A549 (cell line): ENCODE data around the gene PRDM2.

Source experiments
- CTCF ChIP-seq: fragments of >200 bp; sonication (Bioruptor Twin); formaldehyde crosslinking; IDR thresholded peaks from 3 replicates; pipeline ENCODE4 v1.5.1; 2016
- MAX ChIP-seq: IDR thresholded peaks from 2 replicates; pipeline ENCODE4 v1.6.1; 2012
- POLR2A ChIP-seq: IDR thresholded peaks from 2 replicates; pipeline ENCODE4 v1.6.1; 2012; ENCODE audit warnings: mild to moderate bottlenecking, low read length
- POLR2AphosphoS2 ChIP-seq: conservative IDR thresholded peaks from 2 replicates; pipeline ENCODE4 v1.6.1; 2012; ENCODE audit warnings: low read length, improper control_type of control experiment, inconsistent platforms

GRCh38 chr1:13806108-13806507 lies 106.1 kb downstream of the PRDM2 start:
- no peak for TF ChIP-seq MAX
- no peak for TF ChIP-seq POLR2A
- TF ChIP-seq POLR2AphosphoS2, result no peak
- TF ChIP-seq CTCF, result no peak
